Activated CD8-positive, alpha-beta memory T cell treated with anti-CD3 and anti-CD28 coated beads, Interleukin-2, amount 10 ng/mL, durations not matched to agents 7 days and 5 days (primary cell): ENCODE measurements around the gene AGBL3. TPM values are rescaled to one million over a fixed set of nuclear protein-coding genes. Genes with fewer than 3 reads are reported as not detected.
"Not testable (repeated sequence)": the region's sequence is repeated elsewhere in the genome, so short reads cannot be mapped to it uniquely, and the experiment has no call there.

Source experiments
- ATAC-seq: fragments of 150-1000 bp; cut with Tn5 transposase; one replicate; pipeline ENCODE4 v1.10.0; 2021; ENCODE audit warnings: moderate library complexity
- CTCF ChIA-PET: fragments of 350-600 bp; sonication (Branson Sonifier 250); formaldehyde crosslinking; loops from one replicate; lab custom pipeline; 2021; ENCODE audit warnings: antibody characterized with exemption; lab: Charles Lee
- DNase-seq: peaks from one replicate; pipeline ENCODE4 v3.0.0-alpha.2; 2020
- H3K27ac Mint-ChIP-seq: one replicate; pipeline ENCODE4 v1.8.0; 2021; ENCODE audit warnings: mild to moderate bottlenecking, mixed read lengths
- H3K27me3 Mint-ChIP-seq: one replicate; pipeline ENCODE4 v1.8.0; 2021; ENCODE audit warnings: mixed read lengths
- H3K36me3 Mint-ChIP-seq: one replicate; pipeline ENCODE4 v1.8.0; 2021; ENCODE audit warnings: mild to moderate bottlenecking, mixed read lengths
- H3K4me1 Mint-ChIP-seq: one replicate; pipeline ENCODE4 v1.8.0; 2021; ENCODE audit warnings: mixed read lengths
- H3K4me3 Mint-ChIP-seq: one replicate; pipeline ENCODE4 v1.8.0; 2021; ENCODE audit warnings: mild to moderate bottlenecking, moderate library complexity, mixed read lengths
- H3K9me3 Mint-ChIP-seq: one replicate; pipeline ENCODE4 v1.8.0; 2022; ENCODE audit warnings: low read depth, mixed read lengths
- total RNA-seq, 2 experiments: library from RNA; stranded (reverse); gene quantifications; one replicate each; pipeline ENCODE4 v1.2.3, GENCODE V29; 2021

Gene AGBL3
- total RNA-seq, 2 experiments from 2014 or later = 2.4 to 2.8 TPM

DNA sequence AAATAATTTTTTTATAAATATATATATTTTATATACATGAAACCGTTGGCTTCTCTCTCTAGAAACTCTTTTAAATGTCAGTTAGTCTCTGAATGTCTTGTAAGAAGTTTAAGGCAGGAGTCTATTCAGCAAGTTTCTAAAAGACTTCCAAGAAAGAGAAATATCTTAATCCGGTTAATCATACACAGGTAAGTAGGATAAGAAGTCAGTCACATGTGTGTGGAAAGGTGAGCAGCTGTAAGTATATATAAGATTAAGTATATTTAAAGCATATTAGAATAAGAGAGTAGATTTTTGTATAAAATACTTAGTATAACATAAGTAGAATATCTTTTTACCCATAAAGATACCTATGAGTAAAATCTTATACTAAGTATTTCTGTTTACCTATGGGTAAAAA lies 48.9 kb downstream of the AGBL3 start:
- H3K4me3 Mint-ChIP-seq = no peak overlapping the region
- ATAC-seq (no peak), DNase-seq (no peak)
- peaks cover 3% of the 10 kb centered on the region for H3K9me3 Mint-ChIP-seq
- no peaks in the 10 kb centered on the region for H3K4me1 Mint-ChIP-seq
- H3K36me3 Mint-ChIP-seq = no peaks in the 10 kb centered on the region
- H3K27me3 Mint-ChIP-seq = no peaks in the 10 kb centered on the region
- no peak overlapping the region for H3K27ac Mint-ChIP-seq
- CTCF ChIA-PET = no interaction called here

DNA sequence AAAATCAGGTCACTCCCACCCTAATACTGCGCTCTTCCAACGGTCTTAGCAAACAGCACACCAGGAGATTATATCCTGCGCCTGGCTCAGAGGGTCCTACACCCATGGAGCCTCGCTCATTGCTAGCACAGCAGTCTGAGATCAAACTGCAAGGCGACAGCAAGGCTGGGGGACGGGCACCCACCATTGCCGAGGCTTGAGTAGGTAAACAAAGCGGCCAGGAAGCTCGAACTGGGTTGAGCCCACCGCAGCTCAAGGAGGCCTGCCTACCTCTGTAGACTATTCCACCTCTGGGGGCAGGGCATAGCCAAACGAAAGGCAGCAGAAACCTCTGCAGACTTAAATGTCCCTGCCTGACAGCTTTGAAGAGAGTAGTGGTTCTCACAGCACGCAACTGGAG lies 80.7 kb downstream of the AGBL3 start:
- H3K27ac Mint-ChIP-seq, DNase-seq, H3K4me1 Mint-ChIP-seq, H3K4me3 Mint-ChIP-seq, H3K36me3 Mint-ChIP-seq, ATAC-seq, H3K27me3 Mint-ChIP-seq, CTCF ChIA-PET, H3K9me3 Mint-ChIP-seq: not testable (repeated sequence)

DNA sequence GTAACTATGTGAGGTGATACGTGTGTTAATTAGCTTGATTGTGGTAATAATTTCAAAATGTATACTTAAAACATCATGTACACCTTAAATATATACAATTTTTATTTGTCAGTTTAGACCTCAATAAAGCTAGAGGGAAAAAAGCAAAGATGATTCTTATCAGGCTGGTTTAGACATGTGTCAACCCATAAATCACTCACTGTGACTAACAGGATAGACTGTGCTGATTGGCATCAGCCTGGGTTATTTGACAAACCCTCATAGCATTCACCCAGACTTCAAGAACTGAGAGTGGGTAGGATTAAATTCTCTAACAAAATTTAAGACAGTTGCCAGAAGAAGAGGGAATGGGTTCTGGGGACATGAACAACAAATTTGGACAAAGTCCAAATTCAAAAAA lies 87.8 kb downstream of the AGBL3 start:
- Mint-ChIP-seq H3K27ac (no peak overlapping the region), H3K36me3 (no peaks in the 10 kb centered on the region), H3K27me3 (no peaks in the 10 kb centered on the region), H3K4me1 (no peaks in the 10 kb centered on the region), H3K9me3 (peaks cover 2% of the 10 kb centered on the region), H3K4me3 (no peak overlapping the region)
- DNase-seq = no peak
- ATAC-seq = no peak
- CTCF ChIA-PET = no interaction called here

- no peak overlapping the region for H3K27ac Mint-ChIP-seq
- ATAC-seq (no peak), DNase-seq (no peak)
- no peaks in the 10 kb centered on the region for H3K4me1 Mint-ChIP-seq
- H3K4me3 Mint-ChIP-seq = no peak overlapping the region
- no peaks in the 10 kb centered on the region for H3K36me3 Mint-ChIP-seq
- CTCF ChIA-PET = no interaction called here
- H3K9me3 Mint-ChIP-seq = peaks cover 2% of the 10 kb centered on the region
- no peaks in the 10 kb centered on the region for H3K27me3 Mint-ChIP-seq
These were observed 88.2 kb downstream of the AGBL3 start for GRCh38 chr7:135074531-135074930.

DNA sequence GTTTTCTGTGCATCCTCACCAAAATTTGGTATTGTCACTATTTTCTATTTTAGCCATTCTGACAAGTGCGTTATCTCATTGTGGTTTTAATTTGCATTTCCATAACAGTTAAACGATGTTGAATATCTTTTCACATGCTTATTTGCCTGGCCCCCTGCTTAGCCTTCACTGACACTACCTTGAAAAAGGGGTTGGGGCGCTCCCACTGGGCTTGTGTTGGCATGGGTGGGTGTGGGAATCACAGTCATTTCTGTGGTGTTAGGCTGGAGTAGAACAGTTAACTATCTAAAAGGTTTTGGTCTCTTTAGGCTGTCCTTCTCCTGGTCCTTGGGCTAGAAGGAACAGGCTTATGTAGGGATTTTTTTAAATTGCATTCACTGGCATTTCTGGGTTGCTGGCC lies 89.4 kb downstream of the AGBL3 start:
- ATAC-seq (no peak), DNase-seq (no peak)
- Mint-ChIP-seq H3K36me3 (no peaks in the 10 kb centered on the region), H3K4me3 (no peak overlapping the region), H3K9me3 (peaks cover 2% of the 10 kb centered on the region), H3K27ac (no peak overlapping the region), H3K27me3 (no peaks in the 10 kb centered on the region), H3K4me1 (no peaks in the 10 kb centered on the region)
- CTCF ChIA-PET = no interaction called here

DNA sequence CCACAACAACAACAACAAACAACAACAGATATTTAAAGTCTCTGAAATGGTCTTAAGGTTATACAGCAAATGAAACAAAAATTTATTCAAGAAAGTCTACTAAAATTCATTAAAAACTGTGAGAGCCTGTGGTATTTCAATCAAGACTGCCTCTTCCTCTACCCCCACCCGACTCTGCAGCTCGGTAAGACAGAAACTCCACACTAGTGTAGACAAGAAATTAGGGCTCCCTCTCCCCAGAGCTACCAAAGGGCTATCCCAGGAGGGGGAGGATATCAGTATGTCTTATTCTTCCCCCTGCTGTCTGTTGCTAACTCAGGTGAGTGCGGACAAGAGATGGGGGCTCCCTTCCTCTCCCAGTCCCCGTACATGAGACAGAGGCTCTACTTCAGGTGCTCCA lies 90.6 kb downstream of the AGBL3 start:
- no peaks in the 10 kb centered on the region for H3K27me3 Mint-ChIP-seq
- no peak for ATAC-seq
- CTCF ChIA-PET = no interaction called here
- no peak overlapping the region for H3K4me3 Mint-ChIP-seq
- no peak overlapping the region for H3K27ac Mint-ChIP-seq
- H3K9me3 Mint-ChIP-seq = peaks cover 2% of the 10 kb centered on the region
- no peak for DNase-seq
- H3K36me3 Mint-ChIP-seq = no peaks in the 10 kb centered on the region
- no peaks in the 10 kb centered on the region for H3K4me1 Mint-ChIP-seq

DNA sequence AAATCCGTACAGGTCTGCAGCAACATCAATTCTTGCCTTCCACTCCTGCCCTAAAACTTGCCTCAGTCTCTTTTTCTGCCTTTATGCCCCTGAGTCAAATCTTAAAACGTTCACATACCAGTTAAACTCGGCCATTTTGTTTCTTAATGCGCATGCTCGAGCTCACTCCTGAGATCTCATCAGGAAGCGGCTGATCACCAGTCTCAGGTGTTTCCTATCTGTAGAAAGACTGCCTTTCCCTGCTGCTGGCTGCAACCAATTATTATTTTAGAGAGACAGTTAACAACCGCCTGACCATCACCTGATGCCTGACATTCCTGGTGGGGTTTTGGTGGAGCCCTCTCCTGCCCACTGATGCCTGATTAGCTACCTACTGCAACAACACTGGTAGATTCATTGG lies 91.3 kb downstream of the AGBL3 start:
- Mint-ChIP-seq H3K27ac (no peak overlapping the region), H3K4me3 (no peak overlapping the region), H3K9me3 (peaks cover 2% of the 10 kb centered on the region), H3K36me3 (no peaks in the 10 kb centered on the region), H3K4me1 (no peaks in the 10 kb centered on the region), H3K27me3 (no peaks in the 10 kb centered on the region)
- DNase-seq (no peak), ATAC-seq (no peak)
- CTCF ChIA-PET = no interaction called here

GRCh38 chr7:135078051-135078450 lies 91.7 kb downstream of the AGBL3 start:
- Mint-ChIP-seq H3K27ac (no peak overlapping the region), H3K4me1 (no peaks in the 10 kb centered on the region), H3K9me3 (peaks cover 2% of the 10 kb centered on the region), H3K4me3 (no peak overlapping the region), H3K36me3 (no peaks in the 10 kb centered on the region), H3K27me3 (no peaks in the 10 kb centered on the region)
- ATAC-seq (no peak), DNase-seq (no peak)
- CTCF ChIA-PET = no interaction called here

- Mint-ChIP-seq H3K27ac (no peak overlapping the region), H3K9me3 (peaks cover 2% of the 10 kb centered on the region), H3K4me3 (no peak overlapping the region), H3K27me3 (no peaks in the 10 kb centered on the region), H3K4me1 (no peaks in the 10 kb centered on the region), H3K36me3 (no peaks in the 10 kb centered on the region)
- CTCF ChIA-PET = no interaction called here
- no peak for ATAC-seq
- no peak for DNase-seq
These were observed 92.8 kb downstream of the AGBL3 start for GRCh38 chr7:135079068-135079467.

DNA sequence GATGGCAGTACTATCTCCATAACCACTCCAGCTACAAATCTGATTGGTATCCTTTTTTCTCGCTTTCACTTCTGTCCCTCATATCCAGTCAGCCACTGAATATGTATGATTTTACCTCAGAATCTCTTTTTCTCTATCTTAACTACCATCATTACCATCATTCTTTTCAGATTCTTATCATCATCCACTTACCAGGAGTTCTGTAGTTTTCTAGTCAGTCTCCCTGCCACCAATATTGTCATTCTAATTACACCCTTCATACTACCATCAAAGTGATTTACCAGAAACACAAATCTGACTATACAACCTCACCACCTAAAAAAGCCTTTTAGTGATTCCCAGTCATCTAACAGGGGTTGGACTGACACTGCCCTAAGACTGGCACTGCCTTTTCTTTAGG lies 96.7 kb downstream of the AGBL3 start:
- DNase-seq = no peak
- Mint-ChIP-seq H3K27me3 (no peaks in the 10 kb centered on the region), H3K9me3 (peaks cover 2% of the 10 kb centered on the region), H3K4me3 (no peak overlapping the region), H3K36me3 (no peaks in the 10 kb centered on the region), H3K4me1 (no peaks in the 10 kb centered on the region), H3K27ac (no peak overlapping the region)
- no peak for ATAC-seq
- CTCF ChIA-PET = no interaction called here

DNA sequence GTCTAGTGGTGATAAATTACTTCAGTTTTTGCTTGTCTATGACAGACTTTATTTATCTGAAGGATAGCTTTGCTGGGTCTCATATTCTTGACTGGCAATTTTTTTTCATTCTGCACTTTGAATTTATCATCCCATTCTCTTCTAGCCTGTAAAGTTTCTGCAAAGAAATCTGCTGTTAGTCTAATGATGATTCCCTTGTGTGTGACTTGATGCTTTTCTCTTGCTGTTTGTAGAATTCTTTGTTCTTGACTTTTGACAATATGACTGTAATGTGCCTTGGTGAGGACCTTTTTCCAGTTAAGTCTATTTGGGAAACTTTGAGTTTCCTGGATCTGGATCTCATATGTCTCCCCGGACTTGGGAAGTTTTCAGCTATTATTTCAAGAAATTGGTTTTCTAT lies 102.3 kb downstream of the AGBL3 start:
- DNase-seq = no peak
- CTCF ChIA-PET = no interaction called here

GRCh38 chr7:135091717-135092116 lies 105.4 kb downstream of the AGBL3 start:
- Mint-ChIP-seq H3K36me3 (no peaks in the 10 kb centered on the region), H3K9me3 (peaks cover 4% of the 10 kb centered on the region), H3K4me3 (no peak overlapping the region), H3K27me3 (no peaks in the 10 kb centered on the region), H3K27ac (no peak overlapping the region), H3K4me1 (no peaks in the 10 kb centered on the region)
- ATAC-seq = no peak
- no peak for DNase-seq
- CTCF ChIA-PET = no interaction called here

More for the DNA sequence above, 102.3 kb downstream of the AGBL3 start:
- Mint-ChIP-seq H3K4me1 (no peaks in the 10 kb centered on the region), H3K27me3 (no peaks in the 10 kb centered on the region), H3K36me3 (no peaks in the 10 kb centered on the region), H3K4me3 (no peak overlapping the region), H3K9me3 (peaks cover 4% of the 10 kb centered on the region), H3K27ac (no peak overlapping the region)
- no peak for ATAC-seq

- Mint-ChIP-seq H3K27ac (no peak overlapping the region), H3K27me3 (no peaks in the 10 kb centered on the region), H3K9me3 (no peaks in the 10 kb centered on the region), H3K4me1 (no peaks in the 10 kb centered on the region), H3K36me3 (no peaks in the 10 kb centered on the region), H3K4me3 (no peak overlapping the region)
- CTCF ChIA-PET = no interaction called here
- DNase-seq (no peak), ATAC-seq (no peak)
These were observed 108.3 kb downstream of the AGBL3 start for GRCh38 chr7:135094472-135095237.

- no peaks in the 10 kb centered on the region for H3K27me3 Mint-ChIP-seq
- CTCF ChIA-PET = no interaction called here
- DNase-seq = no peak
- no peaks in the 10 kb centered on the region for H3K4me1 Mint-ChIP-seq
- no peak overlapping the region for H3K27ac Mint-ChIP-seq
- ATAC-seq = no peak
- H3K9me3 Mint-ChIP-seq = no peaks in the 10 kb centered on the region
- H3K36me3 Mint-ChIP-seq = no peaks in the 10 kb centered on the region
- no peak overlapping the region for H3K4me3 Mint-ChIP-seq
These were observed 109.1 kb downstream of the AGBL3 start for GRCh38 chr7:135095450-135095849.

DNA sequence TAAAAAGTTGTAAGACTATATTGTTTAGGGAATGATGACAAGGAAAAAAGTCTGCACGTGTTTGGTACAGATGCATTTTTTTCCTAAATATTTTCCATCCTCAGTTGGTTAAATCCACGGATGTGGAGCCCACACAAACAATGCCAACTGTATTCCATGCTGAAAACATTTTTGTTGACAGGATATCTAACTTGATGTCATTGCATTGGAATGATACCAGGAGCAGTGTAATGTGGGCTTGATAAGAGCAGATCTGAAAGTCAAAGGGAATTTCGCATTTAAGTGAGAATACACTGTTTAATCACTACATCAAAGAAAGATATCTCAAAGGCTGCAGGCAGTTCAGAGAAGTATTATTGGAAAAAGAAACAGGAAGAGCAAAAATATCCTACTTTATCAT lies 112.1 kb downstream of the AGBL3 start:
- H3K36me3 Mint-ChIP-seq = no peaks in the 10 kb centered on the region
- no peaks in the 10 kb centered on the region for H3K9me3 Mint-ChIP-seq
- DNase-seq (no peak), ATAC-seq (no peak)
- no peak overlapping the region for H3K27ac Mint-ChIP-seq
- CTCF ChIA-PET = no interaction called here
- H3K4me3 Mint-ChIP-seq = no peak overlapping the region
- H3K27me3 Mint-ChIP-seq = no peaks in the 10 kb centered on the region
- H3K4me1 Mint-ChIP-seq = peaks cover 4% of the 10 kb centered on the region
